LNCaP clone FGC (cell line): ENCODE data around the gene FOXC2.

ENCODE experiments used
- DNase-seq: peaks from one replicate; pipeline ENCODE4 v3.0.0-alpha.2; 2011; ENCODE audit warnings: low read depth
- H3K4me3 ChIP-seq: 2 replicates; pipeline ENCODE4 v1.5.1; 2011; ENCODE audit warnings: mild to moderate bottlenecking, low read depth, low read length, control low read depth
- TF ChIP-seq, protein P1 (sequence below): IDR thresholded peaks from 2 replicates; pipeline ENCODE4 v1.5.1; 2012; ENCODE audit warnings: mild to moderate bottlenecking; ENCODE audit not compliant: control insufficient read depth, insufficient read depth; ENCODE audit errors: extremely low read depth

Gene FOXC2

GRCh38 chr16:86573215-86573614 lies 6.6 kb downstream of the FOXC2 start:
- no peak for DNase-seq

DNA sequence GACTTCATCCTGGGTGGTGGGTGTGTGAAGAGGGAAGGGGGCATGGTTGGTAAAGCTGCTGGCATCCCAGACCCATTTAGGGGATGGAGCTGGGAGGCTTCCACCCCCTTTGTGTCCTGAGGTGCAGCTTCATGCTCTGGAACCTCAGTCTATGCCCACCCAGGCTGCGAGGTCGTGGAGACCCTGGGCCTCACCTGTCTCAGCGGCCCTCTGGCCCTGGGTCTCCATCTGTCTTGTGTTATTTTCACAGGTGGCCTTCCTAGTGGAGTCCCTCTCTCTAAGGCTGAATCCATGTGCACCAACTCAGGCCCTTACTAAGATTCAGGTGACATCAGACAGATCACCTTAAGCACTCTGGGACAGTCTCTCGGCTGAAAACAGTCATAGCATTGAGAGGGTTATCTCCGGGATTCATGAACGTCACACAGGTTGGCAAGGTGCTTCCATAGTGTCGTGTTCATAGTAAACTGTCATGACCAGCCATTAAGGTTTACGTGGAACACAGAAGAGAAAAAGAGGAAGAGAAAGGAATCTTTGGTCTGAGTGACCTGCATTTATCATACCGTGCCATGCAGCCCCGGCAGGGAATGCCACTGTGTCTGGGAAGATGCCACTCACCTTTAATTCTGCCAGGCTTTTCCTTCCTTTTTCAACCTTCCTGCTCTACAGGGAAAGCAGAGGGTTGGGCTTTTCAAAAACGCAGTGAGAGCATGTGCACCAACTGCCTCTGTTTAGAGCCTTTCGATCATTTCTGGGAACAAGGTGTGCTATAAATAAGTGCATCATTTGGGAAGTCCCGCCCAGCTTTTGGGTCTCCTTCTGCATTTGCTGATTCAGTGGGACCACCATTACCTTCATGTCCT lies 7.2 kb downstream of the FOXC2 start:
- TF ChIP-seq, protein P1, sequence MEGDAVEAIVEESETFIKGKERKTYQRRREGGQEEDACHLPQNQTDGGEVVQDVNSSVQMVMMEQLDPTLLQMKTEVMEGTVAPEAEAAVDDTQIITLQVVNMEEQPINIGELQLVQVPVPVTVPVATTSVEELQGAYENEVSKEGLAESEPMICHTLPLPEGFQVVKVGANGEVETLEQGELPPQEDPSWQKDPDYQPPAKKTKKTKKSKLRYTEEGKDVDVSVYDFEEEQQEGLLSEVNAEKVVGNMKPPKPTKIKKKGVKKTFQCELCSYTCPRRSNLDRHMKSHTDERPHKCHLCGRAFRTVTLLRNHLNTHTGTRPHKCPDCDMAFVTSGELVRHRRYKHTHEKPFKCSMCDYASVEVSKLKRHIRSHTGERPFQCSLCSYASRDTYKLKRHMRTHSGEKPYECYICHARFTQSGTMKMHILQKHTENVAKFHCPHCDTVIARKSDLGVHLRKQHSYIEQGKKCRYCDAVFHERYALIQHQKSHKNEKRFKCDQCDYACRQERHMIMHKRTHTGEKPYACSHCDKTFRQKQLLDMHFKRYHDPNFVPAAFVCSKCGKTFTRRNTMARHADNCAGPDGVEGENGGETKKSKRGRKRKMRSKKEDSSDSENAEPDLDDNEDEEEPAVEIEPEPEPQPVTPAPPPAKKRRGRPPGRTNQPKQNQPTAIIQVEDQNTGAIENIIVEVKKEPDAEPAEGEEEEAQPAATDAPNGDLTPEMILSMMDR = no peak
- no peak overlapping the region for H3K4me3 ChIP-seq
- DNase-seq = no peak

More at GRCh38 chr16:86573215-86573614, 6.6 kb downstream of the FOXC2 start:
- TF ChIP-seq, protein P1 = no peak
- H3K4me3 ChIP-seq = no peak overlapping the region

GRCh38 chr16:86574646-86575045 lies 8.0 kb downstream of the FOXC2 start:
- DNase-seq = no peak
- TF ChIP-seq, protein P1 = no peak
- no peak overlapping the region for H3K4me3 ChIP-seq

GRCh38 chr16:86575095-86575685 lies 8.6 kb downstream of the FOXC2 start:
- H3K4me3 ChIP-seq = no peak overlapping the region
- TF ChIP-seq, protein P1 = no peak
- DNase-seq = no peak

- DNase-seq = peak; percentile 8
- TF ChIP-seq, protein P1 = peak; percentile 49
- peak overlapping the region; percentile 40 for H3K4me3 ChIP-seq
These were observed 9.3 kb downstream of the FOXC2 start for GRCh38 chr16:86575754-86576557.

GRCh38 chr16:86576591-86577313 lies 10.1 kb downstream of the FOXC2 start:
- no peak for DNase-seq
- TF ChIP-seq, protein P1 = no peak

More at GRCh38 chr16:86576591-86577313, 10.1 kb downstream of the FOXC2 start:
- 0 out of 2 replicates have a peak overlapping the region, but pooled peaks have one; percentile 21 for H3K4me3 ChIP-seq
